RWPE1 (cell line): ENCODE results near the gene TBC1D5.

Source experiments
- CTCF ChIA-PET: fragments of 350-600 bp; sonication (Branson Sonifier 250); formaldehyde crosslinking; extraction: SDS; loops from one replicate; lab custom pipeline; 2021; lab: Yijun Ruan, JAX
- POLR2A ChIA-PET: fragments of 400-600 bp; formaldehyde crosslinking; extraction: SDS; loops from one replicate; lab custom pipeline; 2020; ENCODE audit warnings: antibody characterized with exemption; ENCODE audit not compliant: low non-redundant PET; lab: Yijun Ruan, JAX
- DNase-seq: peaks from one replicate; pipeline ENCODE4 v3.0.0; 2012; ENCODE audit warnings: low spot score
- H3K27ac ChIP-seq: fragments of 450-650 bp; 2 replicates; pipeline ENCODE4 v1.5.1; 2017
- CTCF ChIP-seq: fragments of 450-650 bp; conservative IDR thresholded peaks from 2 replicates; pipeline ENCODE4 v1.5.1; 2017; ENCODE audit warnings: low read depth, mild to moderate bottlenecking

The TBC1D5 gene

GRCh38 chr3:17687566-17687965 is 54.9 kb downstream of the TBC1D5 start:
- no peak for TF ChIP-seq CTCF
- no peak for DNase-seq
- CTCF ChIA-PET: interaction anchor here (0.6 to 0.7 kb wide), 2 partner anchors 9 to 648 kb away, joined by 3 read pairs; no protein-coding TSS in a partner anchor
- H3K27ac ChIP-seq: no peak overlapping the region
- POLR2A ChIA-PET: no interaction called here

GRCh38 chr3:17686613-17687012 is 55.8 kb downstream of the TBC1D5 start:
- DNase-seq: no peak
- CTCF ChIA-PET: interaction anchor here (0.7 kb wide), 1 partner anchor 647 kb away, joined by 3 read pairs; no protein-coding TSS in a partner anchor

GRCh38 chr3:17683542-17684207 is 58.8 kb downstream of the TBC1D5 start:
- no peak overlapping the region for H3K27ac ChIP-seq
- DNase-seq: no peak
- no peak for TF ChIP-seq CTCF
- ChIA-PET CTCF (no interaction called here), POLR2A (no interaction called here)

More at GRCh38 chr3:17686613-17687012, 55.8 kb downstream of the TBC1D5 start:
- POLR2A ChIA-PET: no interaction called here
- no peak overlapping the region for H3K27ac ChIP-seq
- TF ChIP-seq CTCF: no peak

- POLR2A ChIA-PET: no interaction called here
- TF ChIP-seq CTCF: no peak
- no peak for DNase-seq
- H3K27ac ChIP-seq: no peak overlapping the region
- CTCF ChIA-PET: no interaction called here
These were observed 61.9 kb downstream of the TBC1D5 start for GRCh38 chr3:17680530-17680929.

GRCh38 chr3:17678116-17678741 is 64.2 kb downstream of the TBC1D5 start:
- ChIA-PET POLR2A (no interaction called here), CTCF (no interaction called here)
- DNase-seq: peak; percentile 2
- TF ChIP-seq CTCF: no peak
- H3K27ac ChIP-seq: no peak overlapping the region

- POLR2A ChIA-PET: no interaction called here
- no peak overlapping the region for H3K27ac ChIP-seq
- TF ChIP-seq CTCF: no peak
- no peak for DNase-seq
- CTCF ChIA-PET: no interaction called here
These were observed 68.2 kb downstream of the TBC1D5 start for GRCh38 chr3:17674082-17674686.
